Chondrocyte (in vitro differentiated cells): ENCODE results near the gene EPHA3. TPM values are rescaled to one million over a fixed set of nuclear protein-coding genes. Genes with fewer than 3 reads are reported as not detected.

Experiments
- DNase-seq: peaks from one replicate; pipeline ENCODE4 v3.0.0; 2021; ENCODE audit warnings: mixed read lengths, low spot score
- H3K27ac Mint-ChIP-seq: one replicate; pipeline ENCODE4 v1.8.0; 2021; ENCODE audit warnings: mild to moderate bottlenecking, moderate library complexity, mixed read lengths; ENCODE audit not compliant: unreplicated experiment
- H3K27me3 Mint-ChIP-seq: 2 replicates; pipeline ENCODE4 v1.8.0; 2021; ENCODE audit warnings: low read depth, mixed read lengths
- H3K36me3 Mint-ChIP-seq: 2 replicates; pipeline ENCODE4 v1.8.0; 2021; ENCODE audit warnings: low read depth, mixed read lengths
- H3K4me1 Mint-ChIP-seq: 2 replicates; pipeline ENCODE4 v1.8.0; 2021; ENCODE audit warnings: low read depth, mild to moderate bottlenecking, mixed read lengths
- H3K4me3 Mint-ChIP-seq: one replicate; pipeline ENCODE4 v1.8.0; 2021; ENCODE audit warnings: mild to moderate bottlenecking, moderate library complexity, mixed read lengths; ENCODE audit not compliant: unreplicated experiment
- H3K9me3 Mint-ChIP-seq: 2 replicates; pipeline ENCODE4 v1.8.0; 2021; ENCODE audit warnings: low read depth, mixed read lengths
- total RNA-seq: library from RNA; stranded (reverse); gene quantifications from 3 replicates; pipeline ENCODE4 v1.2.1, GENCODE V29; 2021
- TF ChIP-seq, protein P1 (sequence below): fragments of 200-600 bp; sonication (generic); IDR thresholded peaks from 2 replicates; pipeline ENCODE4 v1.5.0; 2021; ENCODE audit warnings: antibody characterized with exemption, mild to moderate bottlenecking, moderate library complexity

The EPHA3 gene
- total RNA-seq, 1 donor from 2014 or later: 0.87 TPM

DNA sequence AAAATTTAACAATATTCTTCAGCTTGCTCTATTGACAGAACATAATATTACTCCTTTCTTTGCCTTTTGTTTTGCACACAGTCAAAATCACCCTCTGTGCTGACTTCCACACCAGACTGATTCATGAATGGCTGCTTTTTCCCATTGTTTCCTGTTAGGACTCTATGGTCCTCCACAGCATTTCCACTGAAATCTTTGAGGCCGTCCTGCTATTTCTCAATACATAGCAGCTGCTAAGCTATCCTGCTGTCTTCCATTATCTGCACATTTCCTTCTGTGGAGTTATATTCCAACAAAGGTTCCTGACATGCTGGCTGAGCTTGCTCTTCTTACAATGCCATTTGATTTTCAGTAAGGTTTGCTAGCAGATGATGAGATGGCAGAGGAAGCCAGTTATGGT is 153.3 kb downstream of the EPHA3 start:
- DNase-seq: no peak
- H3K4me3 Mint-ChIP-seq: no peak overlapping the region
- H3K9me3 Mint-ChIP-seq: no peaks in the 10 kb centered on the region
- TF ChIP-seq, protein P1, sequence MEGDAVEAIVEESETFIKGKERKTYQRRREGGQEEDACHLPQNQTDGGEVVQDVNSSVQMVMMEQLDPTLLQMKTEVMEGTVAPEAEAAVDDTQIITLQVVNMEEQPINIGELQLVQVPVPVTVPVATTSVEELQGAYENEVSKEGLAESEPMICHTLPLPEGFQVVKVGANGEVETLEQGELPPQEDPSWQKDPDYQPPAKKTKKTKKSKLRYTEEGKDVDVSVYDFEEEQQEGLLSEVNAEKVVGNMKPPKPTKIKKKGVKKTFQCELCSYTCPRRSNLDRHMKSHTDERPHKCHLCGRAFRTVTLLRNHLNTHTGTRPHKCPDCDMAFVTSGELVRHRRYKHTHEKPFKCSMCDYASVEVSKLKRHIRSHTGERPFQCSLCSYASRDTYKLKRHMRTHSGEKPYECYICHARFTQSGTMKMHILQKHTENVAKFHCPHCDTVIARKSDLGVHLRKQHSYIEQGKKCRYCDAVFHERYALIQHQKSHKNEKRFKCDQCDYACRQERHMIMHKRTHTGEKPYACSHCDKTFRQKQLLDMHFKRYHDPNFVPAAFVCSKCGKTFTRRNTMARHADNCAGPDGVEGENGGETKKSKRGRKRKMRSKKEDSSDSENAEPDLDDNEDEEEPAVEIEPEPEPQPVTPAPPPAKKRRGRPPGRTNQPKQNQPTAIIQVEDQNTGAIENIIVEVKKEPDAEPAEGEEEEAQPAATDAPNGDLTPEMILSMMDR: no peak
- H3K36me3 Mint-ChIP-seq: no peaks in the 10 kb centered on the region
- H3K27me3 Mint-ChIP-seq: no peaks in the 10 kb centered on the region
- no peaks in the 10 kb centered on the region for H3K4me1 Mint-ChIP-seq
- H3K27ac Mint-ChIP-seq: no peak overlapping the region

DNA sequence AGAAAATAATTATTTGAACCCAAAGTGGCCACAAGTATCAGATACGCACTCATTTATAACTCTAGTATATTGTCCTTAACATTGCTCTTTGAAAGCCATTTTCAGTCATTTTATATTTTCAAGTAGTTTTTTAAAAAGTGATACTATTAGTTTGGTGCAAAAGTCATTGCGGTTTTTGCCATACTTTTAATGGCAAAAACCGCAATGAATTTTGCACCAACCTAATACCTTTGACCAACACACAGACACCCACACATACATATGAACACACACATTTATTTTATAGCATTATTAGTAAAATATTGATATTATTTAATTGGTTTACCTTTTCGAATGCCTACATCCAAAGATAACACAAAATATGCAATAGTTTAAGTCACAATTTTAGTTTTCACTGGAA is 154.3 kb downstream of the EPHA3 start:
- Mint-ChIP-seq H3K36me3 (no peaks in the 10 kb centered on the region), H3K4me3 (no peak overlapping the region), H3K9me3 (no peaks in the 10 kb centered on the region), H3K27me3 (no peaks in the 10 kb centered on the region), H3K4me1 (no peaks in the 10 kb centered on the region), H3K27ac (no peak overlapping the region)
- TF ChIP-seq, protein P1: no peak
- no peak for DNase-seq

DNA sequence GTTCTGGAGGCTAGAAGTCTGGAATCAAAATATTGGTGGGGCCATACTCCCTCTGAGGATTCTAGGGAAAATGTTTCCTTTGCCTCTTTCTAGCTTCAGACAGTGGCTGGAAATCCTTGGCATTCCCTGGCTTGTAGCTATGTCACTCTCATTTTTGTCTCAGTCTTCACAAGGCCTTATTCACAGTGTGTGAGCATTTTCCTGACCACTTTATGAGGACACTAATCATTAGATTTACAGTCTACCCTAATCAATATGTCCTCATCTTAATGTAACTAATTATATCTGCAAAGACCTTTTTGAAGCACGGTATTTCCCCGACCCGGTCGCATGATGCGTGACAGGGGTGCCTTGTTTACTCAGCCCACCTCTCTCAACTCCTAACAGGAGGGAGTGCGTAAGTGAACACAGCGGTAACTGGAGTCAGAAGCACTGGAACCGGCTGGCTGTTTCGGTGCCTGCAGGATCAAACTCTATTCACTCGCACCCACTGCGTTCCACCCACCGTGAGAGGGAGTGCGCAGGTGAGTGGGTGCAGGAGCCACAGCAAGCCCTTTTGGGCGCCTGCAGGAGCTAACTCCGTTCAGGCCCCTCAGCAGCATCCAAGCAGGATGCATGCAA is 155.0 kb downstream of the EPHA3 start:
- H3K4me3 Mint-ChIP-seq: no peak overlapping the region
- H3K9me3 Mint-ChIP-seq: no peaks in the 10 kb centered on the region
- no peak overlapping the region for H3K27ac Mint-ChIP-seq
- H3K4me1 Mint-ChIP-seq: no peaks in the 10 kb centered on the region
- H3K36me3 Mint-ChIP-seq: no peaks in the 10 kb centered on the region
- H3K27me3 Mint-ChIP-seq: no peaks in the 10 kb centered on the region
- TF ChIP-seq, protein P1: no peak
- no peak for DNase-seq

DNA sequence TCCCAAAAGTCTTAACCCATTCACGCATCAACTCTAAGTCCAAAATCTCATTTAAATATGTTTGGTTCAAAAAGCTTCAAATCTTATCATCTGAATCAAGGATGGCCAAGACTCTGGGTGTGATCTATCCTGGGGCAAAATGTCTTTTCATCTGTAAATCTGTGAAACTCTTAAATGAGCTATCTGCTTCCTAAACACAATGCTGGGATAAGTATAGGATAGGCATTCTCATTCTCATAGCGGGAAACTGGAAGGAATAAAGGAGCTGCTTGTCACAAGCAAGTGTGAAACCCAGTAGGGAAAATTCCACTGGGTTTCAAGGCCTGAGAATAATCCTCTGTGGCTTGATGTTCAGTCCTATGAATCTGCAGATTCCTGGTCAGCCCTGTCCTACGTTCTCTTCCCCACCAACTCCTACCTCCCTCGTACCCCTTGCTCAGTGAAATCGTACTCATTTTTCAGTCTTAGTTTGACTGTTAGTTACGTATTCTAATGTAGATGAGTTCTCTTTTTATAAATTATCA is 156.7 kb downstream of the EPHA3 start:
- H3K4me3 Mint-ChIP-seq: no peak overlapping the region
- H3K27ac Mint-ChIP-seq: no peak overlapping the region
- no peak for DNase-seq
- H3K27me3 Mint-ChIP-seq: no peaks in the 10 kb centered on the region
- H3K9me3 Mint-ChIP-seq: no peaks in the 10 kb centered on the region
- peaks cover 4% of the 10 kb centered on the region for H3K4me1 Mint-ChIP-seq
- TF ChIP-seq, protein P1: no peak
- no peaks in the 10 kb centered on the region for H3K36me3 Mint-ChIP-seq

DNA sequence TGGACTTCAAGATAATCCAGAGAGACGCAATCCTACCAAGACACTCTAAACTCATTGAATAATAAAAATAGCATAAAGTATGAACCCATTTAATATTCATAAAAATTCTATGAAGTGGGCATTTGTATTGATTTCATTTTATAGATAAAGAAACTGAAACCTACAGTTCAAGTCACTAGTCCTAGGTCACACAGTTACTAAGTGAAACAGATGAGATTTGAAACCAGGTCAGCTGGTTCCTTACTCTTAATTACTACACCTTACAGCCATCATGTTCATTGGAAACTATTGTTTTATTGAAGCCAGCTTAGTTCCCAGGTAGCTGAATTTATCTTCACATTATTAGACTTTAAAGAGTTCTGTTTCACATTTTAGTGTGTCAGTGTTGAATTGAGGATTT is 158.7 kb downstream of the EPHA3 start:
- Mint-ChIP-seq H3K4me1 (peaks cover 4% of the 10 kb centered on the region), H3K36me3 (no peaks in the 10 kb centered on the region), H3K27me3 (no peaks in the 10 kb centered on the region), H3K9me3 (no peaks in the 10 kb centered on the region), H3K4me3 (no peak overlapping the region), H3K27ac (no peak overlapping the region)
- DNase-seq: no peak
- TF ChIP-seq, protein P1: no peak
